GM23338 (cell line): ENCODE data around the gene NPAS4. TPM values are rescaled to one million over a fixed set of nuclear protein-coding genes. Genes with fewer than 3 reads are reported as not detected.

Experiments
- polyA plus RNA-seq: library from polyadenylated mRNA; unstranded; fragments of >200 nt; fragmentation: Nextera tagmentation; extraction: Ambion mirVana; gene quantifications from 2 replicates; pipeline ENCODE4 v1.2.1, GENCODE V29; 2016
- small RNA-seq: library from RNA; depleted of rRNA; stranded (forward); fragments of <200 nt; gene quantifications from one replicate; pipeline ENCODE3, GENCODE V24; 2014; ENCODE audit warnings: low replicate concordance
- total RNA-seq: library from RNA; depleted of rRNA; stranded (reverse); fragments of >200 nt; shearing (Covaris generic); gene quantifications from 2 replicates; pipeline ENCODE4 v1.2.3, GENCODE V29; 2014; rRNA removed

The NPAS4 gene
- total and polyA plus RNA-seq, 2 experiments from 2014 or later: 0.71 to 0.97 TPM

Small RNAs within 50 kb of the gene (small RNA-seq; reads per million reads assigned to genes)
- gene RF00017 (not detected), gene RF00416 (not detected), gene RNU1-84P (not detected)

Other genes with a start within 250 kb of the NPAS4 start
- gene KLC2, start 163.3 kb upstream of the NPAS4 start, total RNA-seq: 31.1 and 40.4 TPM in 2 replicates
- gene KLC2, start 163.3 kb upstream of the NPAS4 start, polyA plus RNA-seq: 17.8 and 18.3 TPM in 2 replicates
- gene RAB1B, start 152.4 kb upstream of the NPAS4 start, total RNA-seq: 92.7 and 99.6 TPM in 2 replicates
- gene RAB1B, start 152.4 kb upstream of the NPAS4 start, polyA plus RNA-seq: 30.3 and 30.5 TPM in 2 replicates
- 9.2 and 10.8 TPM in 2 replicates for gene CNIH2, start 142.9 kb upstream of the NPAS4 start, total RNA-seq
- gene CNIH2, start 142.9 kb upstream of the NPAS4 start, polyA plus RNA-seq: 4.3 and 7.9 TPM in 2 replicates
- 75.0 and 87.0 TPM in 2 replicates for gene YIF1A, start 131.9 kb upstream of the NPAS4 start, total RNA-seq
- 71.5 and 75.6 TPM in 2 replicates for gene YIF1A, start 131.9 kb upstream of the NPAS4 start, polyA plus RNA-seq
- gene TMEM151A, start 129.1 kb upstream of the NPAS4 start, total RNA-seq: 4.4 and 5.0 TPM in 2 replicates
- gene TMEM151A, start 129.1 kb upstream of the NPAS4 start, polyA plus RNA-seq: 1.0 and 1.2 TPM in 2 replicates
- gene CD248, start 104.0 kb upstream of the NPAS4 start, total RNA-seq: 2.0 and 3.8 TPM in 2 replicates
- 2.4 and 2.7 TPM in 2 replicates for gene CD248, start 104.0 kb upstream of the NPAS4 start, polyA plus RNA-seq
- gene RIN1, start 84.6 kb upstream of the NPAS4 start, total RNA-seq: 3.7 and 8.2 TPM in 2 replicates
- gene RIN1, start 84.6 kb upstream of the NPAS4 start, polyA plus RNA-seq: 1.9 and 2.5 TPM in 2 replicates
- 53.6 and 59.1 TPM in 2 replicates for gene BRMS1, start 75.9 kb upstream of the NPAS4 start, total RNA-seq
- 61.7 and 62.2 TPM in 2 replicates for gene BRMS1, start 75.9 kb upstream of the NPAS4 start, polyA plus RNA-seq
- 41.9 TPM in 2 replicates for gene B4GAT1, start 73.4 kb upstream of the NPAS4 start, total RNA-seq
- gene B4GAT1, start 73.4 kb upstream of the NPAS4 start, polyA plus RNA-seq: 23.5 and 26.7 TPM in 2 replicates
- 26.3 and 31.1 TPM in 2 replicates for gene SLC29A2, start 49.3 kb upstream of the NPAS4 start, total RNA-seq
- 26.0 TPM in 2 replicates for gene SLC29A2, start 49.3 kb upstream of the NPAS4 start, polyA plus RNA-seq
- 139 and 234 TPM in 2 replicates for gene MRPL11, start 17.8 kb downstream of the NPAS4 start, total RNA-seq
- gene MRPL11, start 17.8 kb downstream of the NPAS4 start, polyA plus RNA-seq: 236 and 237 TPM in 2 replicates
- gene PELI3, start 45.9 kb downstream of the NPAS4 start, total RNA-seq: 8.5 and 9.1 TPM in 2 replicates
- 2.2 and 2.8 TPM in 2 replicates for gene PELI3, start 45.9 kb downstream of the NPAS4 start, polyA plus RNA-seq
- gene DPP3, start 59.4 kb downstream of the NPAS4 start, total RNA-seq: 85.9 and 101 TPM in 2 replicates
- 22.2 and 22.7 TPM in 2 replicates for gene DPP3, start 59.4 kb downstream of the NPAS4 start, polyA plus RNA-seq
- gene BBS1, start 89.6 kb downstream of the NPAS4 start, total RNA-seq: 27.8 and 41.3 TPM in 2 replicates
- 8.7 and 11.6 TPM in 2 replicates for gene BBS1, start 89.6 kb downstream of the NPAS4 start, polyA plus RNA-seq
- 10.0 and 13.1 TPM in 2 replicates for gene ZDHHC24, start 125.0 kb downstream of the NPAS4 start, total RNA-seq
- gene ZDHHC24, start 125.0 kb downstream of the NPAS4 start, polyA plus RNA-seq: 5.6 and 7.3 TPM in 2 replicates
- gene ACTN3, start 125.9 kb downstream of the NPAS4 start, total RNA-seq: 3.8 and 6.3 TPM in 2 replicates
- 6.0 and 7.3 TPM in 2 replicates for gene ACTN3, start 125.9 kb downstream of the NPAS4 start, polyA plus RNA-seq
- 39.9 and 51.1 TPM in 2 replicates for gene CTSF, start 147.6 kb downstream of the NPAS4 start, total RNA-seq
- 20.4 and 21.6 TPM in 2 replicates for gene CTSF, start 147.6 kb downstream of the NPAS4 start, polyA plus RNA-seq
- 0.74 and 1.2 TPM in 2 replicates for gene CCDC87, start 172.0 kb downstream of the NPAS4 start, total RNA-seq
- 0.12 and 0.39 TPM in 2 replicates for gene CCDC87, start 172.0 kb downstream of the NPAS4 start, polyA plus RNA-seq
- 36.1 and 39.1 TPM in 2 replicates for gene CCS, start 172.2 kb downstream of the NPAS4 start, total RNA-seq
- gene CCS, start 172.2 kb downstream of the NPAS4 start, polyA plus RNA-seq: 53.2 and 60.7 TPM in 2 replicates
- 83.1 and 83.5 TPM in 2 replicates for gene RBM14, start 195.6 kb downstream of the NPAS4 start, total RNA-seq
- gene RBM14, start 195.6 kb downstream of the NPAS4 start, polyA plus RNA-seq: 39.7 and 45.4 TPM in 2 replicates
- 133 and 147 TPM in 2 replicates for gene RBM4, start 217.7 kb downstream of the NPAS4 start, total RNA-seq
- gene RBM4, start 217.7 kb downstream of the NPAS4 start, polyA plus RNA-seq: 122 and 146 TPM in 2 replicates